Endothelial cell of umbilical vein (primary cell): ENCODE measurements around the gene C19orf73. TPM values are rescaled to one million over a fixed set of nuclear protein-coding genes. Genes with fewer than 3 reads are reported as not detected.

Experiments
- BruUV-seq: library from RNA; stranded (reverse); fragments of 400-500 nt; replicated peaks from 2 replicates; lab custom pipeline; 2021; lab: Mats Ljungman, UMichigan
- CTCF ChIA-PET: fragments of 300-600, 350-600 bp; sonication (Branson Sonifier 250); formaldehyde crosslinking; loops from one replicate; lab custom pipeline; 2021; ENCODE audit warnings: antibody characterized with exemption, inconsistent platforms; lab: Charles Lee
- POLR2A ChIA-PET: fragments of 300-600, 350-600 bp; sonication (Branson Sonifier 250); formaldehyde crosslinking; loops from one replicate; lab custom pipeline; 2021; ENCODE audit warnings: antibody characterized with exemption, inconsistent platforms; lab: Charles Lee
- DNase-seq: peaks from one replicate; pipeline ENCODE4 v3.0.0-alpha.2; 2011; ENCODE audit warnings: low read depth, low spot score
- FAIRE-seq: peaks from 2 replicates; lab custom pipeline; 2011; peaks lifted over from hg19 to GRCh38; lab: Jason Lieb, UNC
- H2AFZ ChIP-seq: 2 replicates; pipeline ENCODE4 v1.6.0; 2012; ENCODE audit warnings: low read depth, low read length, control low read depth, inconsistent platforms
- H3K27ac ChIP-seq: 2 replicates; pipeline ENCODE4 v1.5.1; 2011; ENCODE audit warnings: low read depth, mild to moderate bottlenecking, control low read depth, low read length, moderate library complexity; ENCODE audit not compliant: insufficient read depth
- H3K27me3 ChIP-seq, 2 experiments: 2 replicates each; pipeline versions ENCODE4 v1.6.0 to v1.6.1; 2011; ENCODE audit warnings: low read length in 2 of 2, mixed read lengths in 1 of 2; ENCODE audit not compliant: control insufficient read depth in 2 of 2, insufficient read depth in 2 of 2
- H3K36me3 ChIP-seq, 2 experiments: 2 replicates in 1 of 2; 3 replicates in 1 of 2; pipeline ENCODE4 v1.5.1; 2011; ENCODE audit warnings: low read length in 2 of 2, mild to moderate bottlenecking in 1 of 2, moderate library complexity in 1 of 2; ENCODE audit not compliant: control insufficient read depth in 2 of 2, insufficient read depth in 2 of 2; ENCODE audit errors: extremely low read depth in 1 of 2
- H3K4me1 ChIP-seq: 3 replicates; pipeline ENCODE4 v1.5.1; 2011; ENCODE audit warnings: mild to moderate bottlenecking, low read length; ENCODE audit not compliant: control insufficient read depth, insufficient read depth; ENCODE audit errors: extremely low read depth
- H3K4me2 ChIP-seq: 2 replicates; pipeline ENCODE4 v1.6.1; 2011; ENCODE audit warnings: low read length, control low read depth, mixed read lengths; ENCODE audit not compliant: insufficient read depth
- H3K4me3 ChIP-seq, 3 experiments: fragments of 200-600 bp in 1 of 3; sonication (generic), shearing (Covaris generic) in 1 of 3; replicated peaks in 1 of 3; 2 replicates each; pipeline ENCODE4 v1.5.1; 2011 to 2016; ENCODE audit warnings: control low read depth in 3 of 3, low read length in 3 of 3, mild to moderate bottlenecking in 2 of 3, inconsistent platforms in 1 of 3, low read depth in 1 of 3, moderate library complexity in 1 of 3; ENCODE audit not compliant: insufficient read depth in 1 of 3
- H3K79me2 ChIP-seq: 2 replicates; pipeline ENCODE4 v1.6.0; 2012; ENCODE audit warnings: low read length, inconsistent platforms; ENCODE audit not compliant: control insufficient read depth, insufficient read depth
- H3K9ac ChIP-seq: replicated peaks from 2 replicates; pipeline ENCODE3; 2011; ENCODE audit warnings: low read length, control low read depth; ENCODE audit not compliant: insufficient read depth; ENCODE audit errors: extremely low read depth
- H3K9me1 ChIP-seq: replicated peaks from 3 replicates; pipeline ENCODE4 v1.6.0; 2011; ENCODE audit warnings: mild to moderate bottlenecking, low read length; ENCODE audit not compliant: control insufficient read depth, insufficient read depth; ENCODE audit errors: extremely low read depth
- H3K9me3 ChIP-seq: replicated peaks from 2 replicates; pipeline ENCODE4 v1.5.1; 2012; ENCODE audit warnings: low read length, inconsistent platforms; ENCODE audit not compliant: control insufficient read depth, insufficient read depth
- H4K20me1 ChIP-seq: replicated peaks from 2 replicates; pipeline ENCODE3; 2011; ENCODE audit warnings: mild to moderate bottlenecking, low read length; ENCODE audit not compliant: control insufficient read depth, insufficient read depth; ENCODE audit errors: extremely low read depth
- EZH2 ChIP-seq: IDR thresholded peaks from 2 replicates; pipeline ENCODE4 v1.6.1; 2012; ENCODE audit warnings: borderline replicate concordance, low read depth, mild to moderate bottlenecking, moderate library complexity, low read length, inconsistent platforms; ENCODE audit not compliant: severe bottlenecking
- FOS ChIP-seq: IDR thresholded peaks from 2 replicates; pipeline ENCODE4 v1.6.1; 2011; ENCODE audit warnings: mild to moderate bottlenecking, low read length, moderate library complexity, borderline replicate concordance; ENCODE audit not compliant: insufficient read depth
- GATA2 ChIP-seq: IDR thresholded peaks from 2 replicates; pipeline ENCODE4 v1.7.0; 2011; ENCODE audit warnings: low read depth, mild to moderate bottlenecking, moderate library complexity, mixed read lengths, low read length; ENCODE audit not compliant: insufficient read length, insufficient read depth
- JUN ChIP-seq: IDR thresholded peaks from 2 replicates; pipeline ENCODE4 v1.6.1; 2011; ENCODE audit warnings: borderline replicate concordance, low read depth; ENCODE audit not compliant: insufficient read length, insufficient read depth
- MYC ChIP-seq: IDR thresholded peaks from one replicate; pipeline ENCODE4 v1.6.1; 2011; ENCODE audit warnings: mild to moderate bottlenecking, low read depth, low read length
- POLR2A ChIP-seq: IDR thresholded peaks from 2 replicates; pipeline ENCODE4 v1.6.1; 2012; ENCODE audit warnings: low read depth, mild to moderate bottlenecking, control low read depth, low read length
- POLR2AphosphoS5 ChIP-seq: IDR thresholded peaks from 2 replicates; pipeline ENCODE4 v1.6.1; 2012; ENCODE audit warnings: low read depth, mild to moderate bottlenecking, control low read depth, low read length, moderate library complexity; ENCODE audit not compliant: insufficient read depth
- dilution Hi-C: fragments of 300-500 bp; cut with MboI; formaldehyde crosslinking; loops from one replicate; pipeline ENCODE4 v1.15.0; 2019; ENCODE audit warnings: low sequenced_read_pairs; ENCODE audit not compliant: extremely low pct_ligation_motif_present
- intact Hi-C: fragments of 100-400 bp; cut with micrococcal nuclease; formaldehyde crosslinking; loops from one replicate; pipeline ENCODE4 v1.10.0; 2022
- polyA plus RNA-seq, 4 experiments: library from polyadenylated mRNA; depleted of rRNA in 3 of 4; stranded (reverse) in 3 of 4; unstranded in 1 of 4; fragments of >200 nt; gene quantifications; 2 replicates each; pipeline versions ENCODE4 v1.2.1 to v1.2.3, GENCODE V29; 2011 to 2012; ENCODE audit warnings: missing spikeins in 1 of 4
- total RNA-seq: library from RNA; stranded (reverse); gene quantifications from 2 replicates; pipeline ENCODE4 v1.2.3, GENCODE V29; 2021
- TF ChIP-seq, protein P1 (sequence below): IDR thresholded peaks from 2 replicates; pipeline ENCODE4 v1.6.1; 2011; ENCODE audit not compliant: insufficient read depth, insufficient read length
- TF ChIP-seq, protein P2 (sequence below), 2 donors: IDR thresholded peaks; 1 replicate in 1 of 2; 2 replicates in 1 of 2; pipeline ENCODE4 v1.5.1; 2011; ENCODE audit warnings: low read length in 2 of 2, mild to moderate bottlenecking in 2 of 2, moderate library complexity in 2 of 2, control low read depth in 1 of 2, inconsistent platforms in 1 of 2, low read depth in 1 of 2; ENCODE audit not compliant: insufficient read depth in 1 of 2; ENCODE audit errors: extremely low read depth in 1 of 2

C19orf73 gene
- total and polyA plus RNA-seq, 2 donors (not counting 3 experiments of a cell fraction or from before 2014, with no cell fraction given) = 1.8 TPM; not detected in 1

DNA sequence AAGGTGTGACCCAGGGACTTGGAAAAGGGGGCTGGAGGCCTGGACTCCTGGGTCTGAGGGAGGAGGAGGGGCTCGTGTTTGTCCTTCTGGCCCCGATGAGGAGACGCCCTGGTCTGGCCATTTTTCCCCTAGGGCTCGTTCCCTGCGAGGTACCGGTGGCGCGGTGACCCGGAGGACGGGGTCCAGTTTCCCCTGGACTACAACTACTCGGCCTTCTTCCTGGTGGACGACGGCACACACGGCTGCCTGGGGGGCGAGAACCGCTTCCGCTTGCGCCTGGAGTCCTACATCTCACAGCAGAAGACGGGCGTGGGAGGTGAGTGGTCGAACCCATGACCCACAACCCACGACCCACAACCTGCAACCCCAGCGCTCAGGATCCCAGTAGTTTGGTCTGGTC lies 49.5 kb upstream of the C19orf73 start:
- FAIRE-seq (no peak), DNase-seq (no peak)
- Histone ChIP-seq H3K4me3 (no peak overlapping the region), H3K79me2 (no peaks in the 10 kb centered on the region), H4K20me1 (no peaks in the 10 kb centered on the region), H3K36me3 (peaks cover 0 to 11% of the 10 kb centered on the region in 2 experiments), H2AFZ (no peak overlapping the region), H3K9me3 (no peaks in the 10 kb centered on the region), H3K9ac (no peak overlapping the region), H3K9me1 (no peaks in the 10 kb centered on the region), H3K27ac (no peak overlapping the region), H3K27me3 (no peaks in the 10 kb centered on the region), H3K4me2 (no peak overlapping the region), H3K4me1 (peaks cover 12% of the 10 kb centered on the region)
- dilution Hi-C loops (no loop called here), intact Hi-C loops (no loop called here)
- BruUV-seq = no TSS peak
- POLR2A ChIA-PET = no interaction called here
- TF ChIP-seq MYC (no peak), GATA2 (no peak), EZH2 (no peak)
- CTCF ChIA-PET = interaction anchor here (1.8 kb wide), 1 partner anchor 30 kb away, joined by 11 read pairs; no protein-coding TSS in a partner anchor

DNA sequence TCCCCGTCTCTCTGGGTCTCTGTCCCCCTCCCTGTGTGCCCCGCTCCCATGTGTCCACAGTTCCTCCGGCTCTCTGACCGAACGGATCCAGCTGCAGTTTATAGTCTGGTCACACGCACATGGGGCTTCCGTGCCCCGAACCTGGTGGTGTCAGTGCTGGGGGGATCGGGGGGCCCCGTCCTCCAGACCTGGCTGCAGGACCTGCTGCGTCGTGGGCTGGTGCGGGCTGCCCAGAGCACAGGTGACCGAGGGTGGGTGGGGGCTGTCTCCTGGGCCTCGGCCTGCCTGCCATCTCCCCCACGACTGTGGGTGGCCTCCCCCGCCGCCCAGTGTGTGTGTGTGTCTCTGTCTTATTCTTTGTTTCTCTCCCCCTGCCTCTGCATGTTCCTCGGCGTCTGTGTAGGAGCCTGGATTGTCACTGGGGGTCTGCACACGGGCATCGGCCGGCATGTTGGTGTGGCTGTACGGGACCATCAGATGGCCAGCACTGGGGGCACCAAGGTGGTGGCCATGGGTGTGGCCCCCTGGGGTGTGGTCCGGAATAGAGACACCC lies 49.0 kb upstream of the C19orf73 start:
- TF ChIP-seq MYC (no peak), EZH2 (no peak), JUN (no peak), GATA2 (no peak), FOS (no peak), POLR2AphosphoS5 (no peak), POLR2A (no peak)
- TF ChIP-seq, protein P1, sequence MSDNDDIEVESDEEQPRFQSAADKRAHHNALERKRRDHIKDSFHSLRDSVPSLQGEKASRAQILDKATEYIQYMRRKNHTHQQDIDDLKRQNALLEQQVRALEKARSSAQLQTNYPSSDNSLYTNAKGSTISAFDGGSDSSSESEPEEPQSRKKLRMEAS = no peak
- TF ChIP-seq, protein P2, sequence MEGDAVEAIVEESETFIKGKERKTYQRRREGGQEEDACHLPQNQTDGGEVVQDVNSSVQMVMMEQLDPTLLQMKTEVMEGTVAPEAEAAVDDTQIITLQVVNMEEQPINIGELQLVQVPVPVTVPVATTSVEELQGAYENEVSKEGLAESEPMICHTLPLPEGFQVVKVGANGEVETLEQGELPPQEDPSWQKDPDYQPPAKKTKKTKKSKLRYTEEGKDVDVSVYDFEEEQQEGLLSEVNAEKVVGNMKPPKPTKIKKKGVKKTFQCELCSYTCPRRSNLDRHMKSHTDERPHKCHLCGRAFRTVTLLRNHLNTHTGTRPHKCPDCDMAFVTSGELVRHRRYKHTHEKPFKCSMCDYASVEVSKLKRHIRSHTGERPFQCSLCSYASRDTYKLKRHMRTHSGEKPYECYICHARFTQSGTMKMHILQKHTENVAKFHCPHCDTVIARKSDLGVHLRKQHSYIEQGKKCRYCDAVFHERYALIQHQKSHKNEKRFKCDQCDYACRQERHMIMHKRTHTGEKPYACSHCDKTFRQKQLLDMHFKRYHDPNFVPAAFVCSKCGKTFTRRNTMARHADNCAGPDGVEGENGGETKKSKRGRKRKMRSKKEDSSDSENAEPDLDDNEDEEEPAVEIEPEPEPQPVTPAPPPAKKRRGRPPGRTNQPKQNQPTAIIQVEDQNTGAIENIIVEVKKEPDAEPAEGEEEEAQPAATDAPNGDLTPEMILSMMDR (IDR thresholded peaks at IDR 0.05; ENCODE audit: extremely low read depth in 1 of 2, insufficient read depth in 1 of 2, low read depth in 1 of 2, low read length in 2 of 2) = no peak
- Histone ChIP-seq H3K9me3 (no peaks in the 10 kb centered on the region), H3K4me2 (no peak overlapping the region), H3K4me3 (no peak overlapping the region), H3K27ac (no peak overlapping the region), H3K36me3 (peaks cover 0 to 11% of the 10 kb centered on the region in 2 experiments), H3K79me2 (no peaks in the 10 kb centered on the region), H3K9me1 (no peaks in the 10 kb centered on the region), H3K9ac (no peak overlapping the region), H3K27me3 (no peaks in the 10 kb centered on the region), H4K20me1 (no peaks in the 10 kb centered on the region), H2AFZ (no peak overlapping the region), H3K4me1 (peaks cover 12% of the 10 kb centered on the region)
- no TSS peak for BruUV-seq
- ChIA-PET POLR2A (no interaction called here), CTCF (interaction anchor here (1.8 kb wide), 1 partner anchor 30 kb away, joined by 11 read pairs; no protein-coding TSS in a partner anchor)
- FAIRE-seq = no peak
- intact Hi-C loops (no loop called here), dilution Hi-C loops (no loop called here)
- DNase-seq = no peak
